HK-2 (cell line): ENCODE data around the gene ABHD12.
A peak's percentile ranks its signal among the peaks of the same experiment; 100 is the strongest.

ENCODE experiments used
- DNase-seq: peaks from one replicate; pipeline ENCODE4 v3.0.0-alpha.2; 2018; ENCODE audit not compliant: unreplicated experiment

The ABHD12 gene

DNA sequence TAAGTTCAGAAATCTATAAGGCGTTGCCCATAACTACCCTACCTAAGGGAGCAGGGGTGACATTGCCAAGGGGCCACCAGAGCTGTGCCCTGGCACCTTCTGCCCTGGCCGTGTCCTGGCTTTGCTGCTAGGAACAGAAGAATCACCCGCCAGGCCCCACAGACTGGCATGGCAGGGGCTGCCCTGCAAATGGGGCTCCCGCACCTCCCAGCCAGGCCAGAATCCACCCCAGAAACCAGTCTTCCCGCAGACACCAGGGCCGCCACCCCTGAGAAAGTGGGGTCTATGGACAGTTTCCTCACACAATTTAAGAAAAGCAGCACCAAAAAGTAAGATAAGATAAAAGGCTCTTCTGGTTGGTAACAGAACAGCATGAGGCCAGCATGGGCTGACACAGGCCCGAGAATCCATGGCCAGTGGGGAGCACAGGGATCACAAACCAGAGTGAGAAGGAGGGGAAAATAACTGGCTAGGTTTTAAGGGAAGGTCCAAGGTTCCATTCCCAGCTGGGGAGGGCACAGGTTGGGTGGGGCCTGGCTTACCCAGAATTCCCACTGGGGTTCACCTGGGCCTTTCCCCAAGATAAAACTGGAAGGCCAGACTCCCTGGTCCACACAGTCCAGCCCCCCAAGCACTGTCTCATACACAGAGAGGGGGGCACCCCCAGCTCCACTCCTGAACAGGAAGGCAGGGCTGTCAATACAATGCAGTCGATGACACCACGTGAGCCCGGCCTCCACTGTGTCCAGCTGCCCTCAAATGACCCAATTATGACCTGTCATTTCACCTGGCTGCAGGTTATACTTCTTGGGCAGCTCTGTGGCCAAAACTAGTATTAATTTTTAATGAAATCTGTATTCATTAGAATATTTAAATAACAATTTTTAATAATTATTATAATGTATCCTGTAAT is 83.4 kb downstream of the ABHD12 start:
- no peak for DNase-seq

- DNase-seq = no peak
Measured at GRCh38 chr20:25304025-25304549, 86.5 kb downstream of the ABHD12 start.

DNA sequence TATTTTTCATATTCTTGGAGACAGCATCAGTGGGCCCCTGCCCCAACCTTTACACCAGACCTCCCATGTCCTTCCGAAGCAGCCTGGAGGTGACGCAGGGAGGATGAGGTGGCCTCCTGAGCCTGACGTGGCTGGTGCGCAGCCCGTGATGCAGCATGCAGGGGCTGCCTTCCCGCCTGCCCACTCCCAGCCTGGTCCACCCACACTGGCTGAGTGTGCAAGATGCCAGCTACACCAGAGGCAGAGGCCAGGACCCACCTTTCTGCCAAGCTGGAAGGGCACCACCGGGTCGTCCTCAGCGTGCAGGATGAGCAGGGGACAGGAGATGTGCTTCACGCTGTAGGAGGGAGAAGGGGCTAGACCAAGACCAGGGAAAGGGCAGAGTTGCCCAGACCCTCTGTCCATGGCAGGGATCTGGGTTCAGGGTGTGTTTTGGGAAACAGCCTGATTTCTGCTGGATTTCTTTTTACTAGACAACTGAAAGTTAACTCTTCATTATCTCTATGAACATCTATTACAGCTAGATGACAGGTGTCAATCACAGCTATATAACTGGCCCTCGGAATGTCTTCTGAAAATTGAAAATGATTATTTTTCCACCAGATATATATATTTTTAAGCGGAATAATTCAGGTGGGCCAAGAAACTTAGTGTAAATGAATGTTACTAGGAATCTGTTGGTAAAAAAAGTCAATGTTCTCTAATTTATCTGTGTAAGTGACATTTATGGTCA is 87.2 kb downstream of the ABHD12 start:
- DNase-seq = no peak

DNA sequence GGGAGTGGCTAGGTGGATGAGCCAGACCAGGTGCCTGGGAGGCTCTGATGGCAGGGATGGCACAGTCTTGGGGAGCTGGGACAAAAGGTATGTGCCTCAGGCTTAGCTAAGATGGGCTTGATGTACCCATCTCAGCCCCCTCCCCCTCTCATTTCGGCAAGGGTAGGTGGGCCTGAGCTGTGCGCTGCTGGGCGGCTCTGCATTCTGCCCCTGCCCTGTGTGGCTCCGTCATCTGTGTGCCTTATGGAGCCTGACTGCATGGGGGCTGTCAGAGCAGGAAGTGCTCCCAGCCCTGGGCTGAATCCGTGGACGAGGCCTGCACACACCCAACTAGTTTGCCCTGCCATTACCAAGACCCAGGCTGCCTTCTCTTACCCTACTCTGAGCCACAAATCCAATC is 88.0 kb downstream of the ABHD12 start:
- DNase-seq = no peak

- no peak for DNase-seq
Measured at GRCh38 chr20:25301357-25301920, 89.2 kb downstream of the ABHD12 start.

DNA sequence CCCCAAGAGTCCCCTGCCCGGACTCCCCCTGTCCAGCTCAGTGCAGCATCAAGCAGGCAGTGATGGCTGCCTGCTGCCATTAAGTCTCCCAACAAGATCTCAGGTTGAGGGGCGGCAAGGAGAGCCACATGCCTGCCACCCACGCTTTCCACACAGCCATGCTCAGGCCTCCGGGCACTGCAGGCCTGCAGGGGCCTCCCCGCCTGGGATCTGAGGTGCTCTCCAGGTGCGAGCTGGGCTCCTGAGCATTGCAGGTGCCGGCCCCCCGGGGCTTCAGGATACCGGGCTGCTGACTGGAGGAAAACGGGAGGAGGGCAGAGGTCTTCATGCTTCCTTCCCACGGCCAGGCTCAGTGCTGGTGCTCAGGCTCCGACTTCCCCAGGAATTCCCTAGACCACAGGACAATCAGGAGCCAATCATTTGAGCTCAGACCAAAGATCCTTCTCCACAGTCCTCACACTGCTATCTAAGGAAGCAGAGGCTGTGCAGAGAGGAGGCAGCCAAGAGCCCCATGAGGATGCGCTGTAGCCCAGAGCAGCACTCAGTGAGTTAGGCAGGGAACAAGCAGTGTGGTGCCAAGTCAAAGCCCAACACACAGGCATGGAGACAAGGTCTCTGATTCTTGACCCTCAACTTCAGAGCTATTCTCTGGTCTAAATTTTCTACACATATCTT is 90.0 kb downstream of the ABHD12 start:
- peak; percentile 37 for DNase-seq

DNA sequence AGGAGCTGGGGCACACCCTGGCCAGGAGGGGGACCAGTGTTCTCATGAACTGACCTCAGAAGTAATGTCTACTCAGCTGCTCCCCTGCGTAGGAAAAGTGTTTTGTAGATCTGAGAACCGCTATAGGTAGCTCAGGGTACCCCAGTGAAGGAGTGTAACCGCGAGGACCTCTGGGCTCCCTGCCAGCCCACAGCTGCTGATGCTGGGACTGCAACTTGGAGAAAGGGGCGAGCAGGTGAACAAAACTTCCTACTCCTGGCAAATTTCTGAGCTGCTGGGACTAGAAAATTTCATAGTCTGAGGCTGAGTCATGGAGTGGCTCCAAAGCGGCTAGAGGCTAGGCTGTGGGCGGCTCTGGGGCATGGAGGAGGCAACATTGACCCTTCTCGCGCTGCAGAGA is 90.8 kb downstream of the ABHD12 start:
- DNase-seq = peak; percentile 54

GRCh38 chr20:25297141-25297905 is 93.3 kb downstream of the ABHD12 start:
- DNase-seq = no peak

GRCh38 chr20:25296094-25297093 is 94.2 kb downstream of the ABHD12 start:
- peak; percentile 44 for DNase-seq

- no peak for DNase-seq
Measured at GRCh38 chr20:25295386-25296093, 95.1 kb downstream of the ABHD12 start.

- peak; percentile 64 for DNase-seq
Measured at GRCh38 chr20:25294459-25295385, 95.9 kb downstream of the ABHD12 start.

DNA sequence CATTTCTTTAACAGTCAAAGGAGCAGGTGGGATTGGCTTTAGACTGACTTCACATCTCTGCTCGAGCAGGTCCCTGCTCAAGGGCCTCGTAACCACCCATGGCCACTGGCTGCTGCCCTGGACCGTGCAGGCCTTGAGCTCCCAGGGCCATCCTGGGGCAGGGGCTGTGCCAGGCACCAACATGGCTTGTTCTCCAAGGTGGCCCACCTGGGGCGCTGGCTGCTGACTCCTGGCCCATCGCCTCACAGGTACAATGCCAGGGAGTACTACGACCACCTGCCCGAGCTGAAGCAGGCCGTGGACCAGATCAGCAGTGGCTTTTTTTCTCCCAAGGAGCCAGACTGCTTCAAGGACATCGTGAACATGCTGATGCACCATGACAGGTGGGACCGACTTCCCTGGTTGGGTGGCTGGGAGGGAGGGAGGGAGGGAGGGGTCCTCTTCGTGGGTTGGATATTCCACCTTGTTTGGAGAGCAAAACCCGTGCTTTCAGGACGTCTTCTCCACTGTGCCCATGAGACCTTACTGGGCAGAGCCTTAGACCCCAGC is 96.7 kb downstream of the ABHD12 start:
- no peak for DNase-seq

DNA sequence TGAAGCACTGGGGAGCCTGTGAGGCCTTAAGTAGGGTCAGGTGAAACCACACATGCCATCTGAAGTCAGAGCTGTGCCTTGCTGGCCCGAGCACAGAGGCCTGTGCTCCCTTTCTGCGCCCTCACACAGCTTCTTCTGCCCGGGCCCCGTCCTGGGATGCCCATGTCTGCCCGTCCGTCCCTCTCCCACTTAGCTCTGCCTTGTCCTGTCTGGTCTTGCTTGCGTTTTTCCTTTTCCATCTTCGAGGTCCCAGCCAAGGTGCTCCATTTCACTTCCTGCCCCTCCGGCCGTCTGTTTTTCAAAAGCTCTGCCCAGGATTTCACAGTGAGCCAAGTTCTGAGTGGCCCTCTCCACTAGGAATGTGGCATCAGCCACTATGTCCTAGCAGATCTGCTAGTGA is 97.1 kb downstream of the ABHD12 start:
- no peak for DNase-seq

- DNase-seq = no peak
Measured at GRCh38 chr20:25292176-25292891, 98.3 kb downstream of the ABHD12 start.

- no peak for DNase-seq
Measured at GRCh38 chr20:25291432-25292133, 99.1 kb downstream of the ABHD12 start.

GRCh38 chr20:25290646-25291431 is 99.8 kb downstream of the ABHD12 start:
- DNase-seq = no peak
